C4-2B (cell line): Measurements from ENCODE around the gene MAGEA6.
"Not testable (repeated sequence)": the region's sequence is repeated elsewhere in the genome, so short reads cannot be mapped to it uniquely, and the experiment has no call there.

Experiments used
- ZFX ChIP-seq: fragments of 450-650 bp; IDR thresholded peaks from 2 replicates; pipeline ENCODE4 v1.6.1; 2017
- TF ChIP-seq, protein P1 (sequence below): fragments of 450-650 bp; conservative IDR thresholded peaks from 2 replicates; pipeline ENCODE4 v1.5.1; 2017; ENCODE audit warnings: mild to moderate bottlenecking

DNA sequence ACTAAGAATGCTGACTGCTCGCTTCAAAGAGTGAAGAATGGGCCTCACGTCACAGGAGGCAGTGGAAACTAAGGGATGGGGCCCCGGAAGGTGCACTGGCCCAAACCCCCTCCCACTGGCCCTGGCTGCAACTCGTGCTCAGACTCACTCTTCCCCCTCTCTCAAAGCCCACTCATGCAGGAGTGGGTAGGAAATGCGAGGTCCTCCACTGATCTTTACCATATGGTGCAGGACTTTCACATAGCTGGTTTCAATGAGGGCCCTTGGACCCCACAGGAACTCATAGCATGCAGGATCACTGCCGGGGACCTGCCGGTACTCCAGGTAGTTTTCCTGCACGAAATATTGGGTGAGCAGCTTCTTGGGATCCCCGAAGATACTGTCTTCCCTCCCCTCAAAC lies 2.9 kb downstream of the MAGEA6 start:
- TF ChIP-seq, protein P1, sequence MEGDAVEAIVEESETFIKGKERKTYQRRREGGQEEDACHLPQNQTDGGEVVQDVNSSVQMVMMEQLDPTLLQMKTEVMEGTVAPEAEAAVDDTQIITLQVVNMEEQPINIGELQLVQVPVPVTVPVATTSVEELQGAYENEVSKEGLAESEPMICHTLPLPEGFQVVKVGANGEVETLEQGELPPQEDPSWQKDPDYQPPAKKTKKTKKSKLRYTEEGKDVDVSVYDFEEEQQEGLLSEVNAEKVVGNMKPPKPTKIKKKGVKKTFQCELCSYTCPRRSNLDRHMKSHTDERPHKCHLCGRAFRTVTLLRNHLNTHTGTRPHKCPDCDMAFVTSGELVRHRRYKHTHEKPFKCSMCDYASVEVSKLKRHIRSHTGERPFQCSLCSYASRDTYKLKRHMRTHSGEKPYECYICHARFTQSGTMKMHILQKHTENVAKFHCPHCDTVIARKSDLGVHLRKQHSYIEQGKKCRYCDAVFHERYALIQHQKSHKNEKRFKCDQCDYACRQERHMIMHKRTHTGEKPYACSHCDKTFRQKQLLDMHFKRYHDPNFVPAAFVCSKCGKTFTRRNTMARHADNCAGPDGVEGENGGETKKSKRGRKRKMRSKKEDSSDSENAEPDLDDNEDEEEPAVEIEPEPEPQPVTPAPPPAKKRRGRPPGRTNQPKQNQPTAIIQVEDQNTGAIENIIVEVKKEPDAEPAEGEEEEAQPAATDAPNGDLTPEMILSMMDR, result not testable (repeated sequence)
- TF ChIP-seq ZFX, result not testable (repeated sequence)
